SJSA1 (cell line): ENCODE data around the gene COIL. TPM values are rescaled to one million over a fixed set of nuclear protein-coding genes. Genes with fewer than 3 reads are reported as not detected.

Experiments used
- DNase-seq, 2 experiments: peaks; one replicate each; pipeline ENCODE4 v3.0.0-alpha.2; 2015 to 2020; ENCODE audit warnings: low spot score in 2 of 2, low read depth in 1 of 2
- H3K27ac ChIP-seq: fragments of 250-450 bp; sonication (Bioruptor Pico); 2 replicates; pipeline ENCODE4 v1.5.1; 2020; ENCODE audit warnings: mild to moderate bottlenecking, moderate library complexity
- H3K27me3 ChIP-seq: fragments of 250-450 bp; sonication (Bioruptor Pico); replicated peaks from 2 replicates; pipeline ENCODE4 v1.5.1; 2020; ENCODE audit warnings: mild to moderate bottlenecking, moderate library complexity
- H3K36me3 ChIP-seq: fragments of 250-450 bp; sonication (Bioruptor Pico); 2 replicates; pipeline ENCODE4 v1.5.1; 2020; ENCODE audit warnings: mild to moderate bottlenecking
- H3K4me1 ChIP-seq: fragments of 250-450 bp; sonication (Bioruptor Pico); replicated peaks from 2 replicates; pipeline ENCODE4 v1.6.1; 2021; ENCODE audit warnings: mild to moderate bottlenecking
- H3K4me3 ChIP-seq: fragments of 250-450 bp; sonication (Bioruptor Pico); 2 replicates; pipeline ENCODE4 v1.5.1; 2020; ENCODE audit warnings: mild to moderate bottlenecking
- H3K9me3 ChIP-seq: fragments of 250-450 bp; sonication (Bioruptor Pico); replicated peaks from 2 replicates; pipeline ENCODE4 v1.5.1; 2020; ENCODE audit warnings: mild to moderate bottlenecking
- total RNA-seq: library from RNA; depleted of rRNA; stranded (reverse); fragments of >200 nt; shearing (Covaris generic); gene quantifications from 2 replicates; pipeline ENCODE4 v1.2.3, GENCODE V29; 2014

Gene COIL
- total RNA-seq, 1 experiment from 2014 or later = 33.8 TPM

DNA sequence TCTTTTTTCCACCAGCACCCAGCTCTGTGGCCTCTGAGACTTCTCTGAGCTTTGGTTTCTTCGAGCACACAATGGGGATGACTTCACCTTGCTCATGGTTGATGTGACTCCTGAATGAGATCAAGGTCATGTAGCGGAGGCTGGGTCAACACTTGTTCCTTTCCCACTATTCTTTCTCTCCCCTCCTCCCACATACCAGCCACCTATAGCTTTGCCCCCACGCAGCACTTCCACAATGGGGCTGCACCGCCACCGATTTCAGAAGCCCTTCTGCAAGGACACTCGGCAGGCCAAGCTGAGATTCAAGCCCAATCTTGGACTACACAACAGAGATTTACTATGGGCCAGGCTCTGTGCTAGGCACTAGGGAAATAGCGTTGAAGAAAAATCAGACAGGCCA is 61.4 kb downstream of the COIL start:
- H3K9me3 ChIP-seq = 0 out of 2 replicates have a peak, but pooled peaks cover 4% of the 10 kb centered on the region
- peaks cover 14% of the 10 kb centered on the region for H3K4me1 ChIP-seq
- H3K27me3 ChIP-seq = no peaks in the 10 kb centered on the region
- H3K4me3 ChIP-seq = no peak overlapping the region
- H3K36me3 ChIP-seq = peaks cover 91% of the 10 kb centered on the region
- no peak for DNase-seq
- H3K27ac ChIP-seq = no peak overlapping the region

GRCh38 chr17:56898874-56899273 is 62.0 kb downstream of the COIL start:
- H3K27me3 ChIP-seq = no peaks in the 10 kb centered on the region
- H3K9me3 ChIP-seq = 0 out of 2 replicates have a peak, but pooled peaks cover 4% of the 10 kb centered on the region
- H3K27ac ChIP-seq = no peak overlapping the region
- no peak for DNase-seq
- H3K4me1 ChIP-seq = peaks cover 14% of the 10 kb centered on the region
- peaks cover 91% of the 10 kb centered on the region for H3K36me3 ChIP-seq
- no peak overlapping the region for H3K4me3 ChIP-seq

DNA sequence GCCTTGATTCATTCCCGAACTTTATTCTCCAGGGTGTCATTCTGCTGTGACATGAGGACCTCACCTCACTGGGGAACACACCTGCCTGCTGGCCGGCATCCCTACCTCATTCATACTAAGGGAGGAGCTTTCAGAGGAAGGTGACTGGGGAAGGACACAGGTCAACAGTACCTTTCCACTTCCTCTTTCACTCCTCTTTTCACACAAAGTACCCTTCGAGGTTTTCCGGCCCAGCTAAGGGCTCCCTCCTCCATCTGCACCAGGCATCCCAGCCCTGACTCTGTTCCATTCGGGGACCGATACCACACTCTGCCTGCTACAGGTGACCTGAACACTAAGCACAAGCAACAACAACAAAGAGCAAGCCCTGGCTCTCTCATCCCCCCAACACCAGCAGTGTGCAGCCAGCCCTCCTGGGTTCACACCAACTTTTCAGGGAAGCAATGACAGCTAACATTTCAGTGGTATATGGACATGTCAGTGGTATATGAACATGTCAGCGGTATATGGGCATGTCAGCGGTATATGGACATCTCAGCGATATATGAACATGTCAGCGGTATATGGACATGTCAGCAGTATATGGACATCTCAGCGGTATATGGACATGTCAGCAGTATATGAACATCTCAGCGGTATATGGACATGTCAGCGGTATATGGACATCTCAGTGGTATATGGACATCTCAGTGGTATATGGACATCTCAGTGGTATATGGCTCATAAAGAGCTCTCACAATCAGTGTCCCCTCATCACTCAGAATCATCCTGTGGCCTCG is 63.0 kb downstream of the COIL start:
- Histone ChIP-seq H3K9me3 (0 out of 2 replicates have a peak, but pooled peaks cover 4% of the 10 kb centered on the region), H3K36me3 (peaks cover 89% of the 10 kb centered on the region), H3K27me3 (no peaks in the 10 kb centered on the region), H3K4me1 (peaks cover 13% of the 10 kb centered on the region), H3K27ac (no peak overlapping the region), H3K4me3 (no peak overlapping the region)
- DNase-seq = no peak

GRCh38 chr17:56896968-56897359 is 63.9 kb downstream of the COIL start:
- Histone ChIP-seq H3K36me3 (peaks cover 89% of the 10 kb centered on the region), H3K4me1 (peaks cover 5% of the 10 kb centered on the region), H3K4me3 (no peak overlapping the region), H3K27ac (no peak overlapping the region), H3K27me3 (no peaks in the 10 kb centered on the region), H3K9me3 (no peaks in the 10 kb centered on the region)
- DNase-seq = no peak

- Histone ChIP-seq H3K4me1 (no peaks in the 10 kb centered on the region), H3K4me3 (no peak overlapping the region), H3K36me3 (peaks cover 89% of the 10 kb centered on the region), H3K27me3 (no peaks in the 10 kb centered on the region), H3K27ac (no peak overlapping the region), H3K9me3 (no peaks in the 10 kb centered on the region)
- no peak for DNase-seq
These were observed 64.5 kb downstream of the COIL start for GRCh38 chr17:56896217-56896967.

GRCh38 chr17:56894859-56895455 is 65.9 kb downstream of the COIL start:
- Histone ChIP-seq H3K27me3 (no peaks in the 10 kb centered on the region), H3K36me3 (peaks cover 89% of the 10 kb centered on the region), H3K27ac (no peak overlapping the region), H3K9me3 (no peaks in the 10 kb centered on the region), H3K4me3 (no peak overlapping the region), H3K4me1 (no peaks in the 10 kb centered on the region)
- DNase-seq = no peak

GRCh38 chr17:56893503-56893902 is 67.3 kb downstream of the COIL start:
- H3K27me3 ChIP-seq = no peaks in the 10 kb centered on the region
- H3K36me3 ChIP-seq = peaks cover 78% of the 10 kb centered on the region
- no peaks in the 10 kb centered on the region for H3K4me1 ChIP-seq
- no peaks in the 10 kb centered on the region for H3K9me3 ChIP-seq
- no peak overlapping the region for H3K27ac ChIP-seq
- no peak overlapping the region for H3K4me3 ChIP-seq
- DNase-seq = no peak

DNA sequence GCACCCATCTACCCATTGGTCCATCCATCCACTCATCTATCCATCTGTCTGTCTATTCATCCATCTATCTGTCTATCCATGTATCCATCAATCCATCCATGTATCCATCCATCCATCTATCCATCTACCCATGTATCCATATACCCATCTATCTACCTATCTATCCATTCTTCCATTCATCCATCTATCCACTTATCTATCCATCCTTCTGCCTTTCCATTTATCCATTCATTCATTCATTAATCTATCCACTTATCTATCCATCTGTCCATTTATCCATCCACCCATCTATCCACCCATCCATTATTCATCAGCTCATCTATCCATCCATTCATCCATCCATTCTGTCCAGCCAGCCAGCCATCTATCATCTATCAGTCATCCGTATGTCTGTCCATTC is 68.5 kb downstream of the COIL start:
- no peaks in the 10 kb centered on the region for H3K4me1 ChIP-seq
- H3K9me3 ChIP-seq = peaks cover 4% of the 10 kb centered on the region; the same call in 1 of the 2 replicates
- H3K27me3 ChIP-seq = no peaks in the 10 kb centered on the region
- H3K4me3 ChIP-seq = no peak overlapping the region
- no peak for DNase-seq
- no peak overlapping the region for H3K27ac ChIP-seq
- peaks cover 74% of the 10 kb centered on the region for H3K36me3 ChIP-seq

DNA sequence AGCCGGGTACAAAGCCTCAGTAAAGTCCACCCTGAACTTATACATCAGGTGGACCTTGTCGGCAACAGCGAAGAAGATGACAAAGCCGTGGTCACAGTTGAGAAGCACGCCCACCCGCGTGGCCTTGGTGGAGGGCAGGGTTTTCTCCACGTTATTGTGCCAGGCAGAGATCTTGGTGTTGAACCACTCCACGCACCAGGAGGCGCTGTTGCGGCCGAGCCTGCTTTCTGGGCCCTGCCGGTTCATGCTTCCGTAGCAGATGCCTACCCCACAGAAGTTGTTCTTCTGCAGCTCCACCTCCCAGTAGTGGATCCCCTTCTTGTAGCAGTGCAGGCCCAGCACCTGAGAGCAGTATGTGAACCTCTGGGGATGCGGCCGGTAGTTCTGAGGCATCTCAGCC is 69.1 kb downstream of the COIL start:
- Histone ChIP-seq H3K27ac (no peak overlapping the region), H3K36me3 (peaks cover 77% of the 10 kb centered on the region), H3K9me3 (peaks cover 4% of the 10 kb centered on the region; the same call in 1 of the 2 replicates), H3K27me3 (no peaks in the 10 kb centered on the region), H3K4me1 (no peaks in the 10 kb centered on the region), H3K4me3 (no peak overlapping the region)
- no peak for DNase-seq

DNA sequence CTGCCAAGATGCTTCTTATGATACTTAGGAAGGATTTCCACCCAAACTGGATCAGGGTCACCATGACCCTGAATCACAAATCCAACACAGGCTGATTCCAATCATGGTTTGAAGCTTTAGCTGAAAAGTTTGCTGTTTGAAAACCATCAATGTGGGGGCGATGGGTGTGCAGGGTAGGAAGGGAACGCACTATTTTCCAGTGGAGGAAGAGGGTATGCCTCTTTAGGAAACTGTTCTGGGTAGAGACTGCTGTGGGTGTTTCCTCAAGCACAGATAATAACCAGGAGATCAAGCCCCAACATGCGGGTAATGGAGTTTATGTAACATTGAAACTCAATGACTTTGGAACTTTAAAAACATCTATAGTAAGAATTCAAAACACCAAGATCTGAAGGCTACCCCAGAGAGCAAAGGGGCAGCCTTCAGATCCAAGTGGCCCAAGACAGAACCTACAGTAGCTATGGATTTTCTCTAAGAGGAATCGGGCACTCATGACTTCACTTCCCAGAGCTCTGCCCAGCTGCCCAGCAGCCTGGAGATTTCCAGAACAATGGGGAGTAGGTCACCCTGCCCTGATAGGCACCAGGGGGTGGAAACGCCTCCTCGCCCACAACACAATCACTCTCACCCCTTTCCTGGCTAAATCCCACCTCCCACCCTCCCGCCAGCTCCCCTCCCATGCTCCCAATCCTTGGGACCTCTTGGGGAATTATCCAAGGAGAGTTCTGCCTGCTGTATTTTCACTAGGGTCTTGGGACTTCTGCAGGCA is 69.8 kb downstream of the COIL start:
- DNase-seq = no peak
- no peaks in the 10 kb centered on the region for H3K4me1 ChIP-seq
- H3K4me3 ChIP-seq = no peak overlapping the region
- H3K27ac ChIP-seq = no peak overlapping the region
- peaks cover 77% of the 10 kb centered on the region for H3K36me3 ChIP-seq
- peaks cover 4% of the 10 kb centered on the region; the same call in 1 of the 2 replicates for H3K9me3 ChIP-seq
- H3K27me3 ChIP-seq = no peaks in the 10 kb centered on the region

DNA sequence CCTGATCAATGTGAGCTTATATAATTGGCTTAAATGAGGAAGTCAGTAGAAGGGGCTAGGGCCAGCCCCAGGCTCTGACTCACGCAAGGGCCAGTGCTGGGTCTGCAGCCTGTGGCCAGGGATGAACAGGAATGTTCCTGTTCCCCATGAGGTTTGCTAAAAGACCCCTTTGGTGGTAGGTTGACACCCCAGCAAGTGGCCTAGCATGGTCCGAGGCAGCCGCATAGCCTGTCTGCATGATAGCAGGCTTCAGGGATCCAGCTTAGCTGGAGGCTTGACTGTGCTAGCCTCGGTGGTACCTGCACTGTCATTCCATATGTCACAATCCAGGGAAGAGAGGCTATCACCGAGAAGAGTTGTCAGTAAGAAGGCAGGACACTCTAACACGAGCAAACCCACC is 70.5 kb downstream of the COIL start:
- Histone ChIP-seq H3K27me3 (no peaks in the 10 kb centered on the region), H3K4me3 (no peak overlapping the region), H3K36me3 (peaks cover 70% of the 10 kb centered on the region), H3K9me3 (peaks cover 4% of the 10 kb centered on the region; the same call in 1 of the 2 replicates), H3K27ac (no peak overlapping the region), H3K4me1 (no peaks in the 10 kb centered on the region)
- no peak for DNase-seq
